Upper lobe of left lung (tissue), 4 donors: ENCODE measurements around the gene MEGF8.

Source experiments
- CTCF ChIP-seq, 6 experiments: fragments of 450-650 bp in 4 of 6; fragments of 200-600 bp in 2 of 6; sonication (generic) in 2 of 6; IDR thresholded peaks; one replicate each; pipeline ENCODE4 v1.5.1; 2016 to 2019; ENCODE audit warnings: antibody characterized with exemption in 6 of 6
- EP300 ChIP-seq, 4 donors: sonication (generic); formaldehyde crosslinking; IDR thresholded peaks; one replicate each; pipeline ENCODE4 v1.5.1; 2017; ENCODE audit warnings: antibody characterized with exemption in 4 of 4, control low read depth in 2 of 4
- POLR2A ChIP-seq, 4 donors: fragments of 450-650 bp; IDR thresholded peaks; one replicate each; pipeline ENCODE4 v1.5.1; 2016 to 2017; ENCODE audit warnings: antibody characterized with exemption in 4 of 4, mild to moderate bottlenecking in 2 of 4
- POLR2AphosphoS5 ChIP-seq, 2 donors: sonication (generic); formaldehyde crosslinking; IDR thresholded peaks; one replicate each; pipeline ENCODE4 v1.5.1; 2017; ENCODE audit warnings: antibody characterized with exemption in 2 of 2

- TF ChIP-seq CTCF (IDR thresholded peaks at IDR 0.05) (peak; percentile 38 to 62 (median 54)), POLR2A (IDR thresholded peaks at IDR 0.05) (no peak), POLR2AphosphoS5 (IDR thresholded peaks at IDR 0.05) (no peak), EP300 (IDR thresholded peaks at IDR 0.05) (no peak)
Measured at GRCh38 chr19:42290523-42291434, 34.7 kb upstream of the MEGF8 start.
